Measurements from ENCODE around the gene RBFOX1. TPM values are rescaled to one million over a fixed set of nuclear protein-coding genes. Genes with fewer than 3 reads are reported as not detected.

RBFOX1 gene
- total RNA-seq, 1 experiment from 2014 or later: not detected

DNA sequence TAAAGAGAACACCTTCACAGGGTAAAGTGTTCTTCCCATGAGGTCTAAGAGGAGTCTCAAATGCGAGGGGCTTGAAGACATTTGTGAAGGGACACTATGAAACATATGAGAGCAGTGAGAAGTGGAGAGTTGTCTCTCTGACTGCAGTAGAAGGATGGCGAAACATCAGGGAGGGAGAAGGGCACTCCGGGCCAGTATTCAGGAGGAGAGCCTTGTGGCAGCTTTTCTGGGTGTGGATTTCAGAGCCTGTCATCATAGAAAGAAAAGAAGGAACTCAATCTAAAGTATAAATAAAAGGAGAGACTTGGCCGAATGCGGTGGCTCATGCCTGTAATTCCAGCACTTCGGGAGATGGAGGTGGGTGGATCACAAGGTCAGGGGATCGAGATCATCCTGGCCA, 117.2 kb downstream of the RBFOX1 start:
- Histone ChIP-seq H3K36me3 (ENCODE audit: low read depth, low read length) (no peaks in the 10 kb centered on the region), H2AFZ (ENCODE audit: low read length) (no peak overlapping the region), H3K9ac (ENCODE audit: low read length) (no peak overlapping the region), H3K4me3 (ENCODE audit: low read length) (no peak overlapping the region), H4K20me1 (ENCODE audit: low read length) (no peaks in the 10 kb centered on the region), H3K79me2 (ENCODE audit: low read length) (no peaks in the 10 kb centered on the region), H3K4me2 (ENCODE audit: low read length) (no peak overlapping the region), H3K9me3 (ENCODE audit: low read length) (no peaks in the 10 kb centered on the region), H3K27ac (ENCODE audit: low read length) (no peak overlapping the region), H3F3A (ENCODE audit: low read length, unreplicated experiment) (no peaks in the 10 kb centered on the region), H3K4me1 (ENCODE audit: insufficient read depth, low read length) (no peaks in the 10 kb centered on the region), H3K27me3 (ENCODE audit: low read length) (no peaks in the 10 kb centered on the region), H3K9me2 (replicated peaks; ENCODE audit: low read length) (no peaks in the 10 kb centered on the region)
- BruUV-seq (replicated peaks): no TSS peak
- ATAC-seq (no peak), DNase-seq (no peak)
- POLR2A ChIA-PET (ENCODE audit: unreplicated experiment): no interaction called here
- intact Hi-C loops (cut with micrococcal nuclease): no loop called here
- CTCF ChIA-PET: no interaction called here
- TF ChIP-seq EZH2phosphoT487 (IDR thresholded peaks at IDR 0.05; ENCODE audit: borderline replicate concordance, low read length) (no peak), EZH2 (IDR thresholded peaks at IDR 0.05; ENCODE audit: low read length, unreplicated experiment) (no peak)
- TF ChIP-seq, protein P1, sequence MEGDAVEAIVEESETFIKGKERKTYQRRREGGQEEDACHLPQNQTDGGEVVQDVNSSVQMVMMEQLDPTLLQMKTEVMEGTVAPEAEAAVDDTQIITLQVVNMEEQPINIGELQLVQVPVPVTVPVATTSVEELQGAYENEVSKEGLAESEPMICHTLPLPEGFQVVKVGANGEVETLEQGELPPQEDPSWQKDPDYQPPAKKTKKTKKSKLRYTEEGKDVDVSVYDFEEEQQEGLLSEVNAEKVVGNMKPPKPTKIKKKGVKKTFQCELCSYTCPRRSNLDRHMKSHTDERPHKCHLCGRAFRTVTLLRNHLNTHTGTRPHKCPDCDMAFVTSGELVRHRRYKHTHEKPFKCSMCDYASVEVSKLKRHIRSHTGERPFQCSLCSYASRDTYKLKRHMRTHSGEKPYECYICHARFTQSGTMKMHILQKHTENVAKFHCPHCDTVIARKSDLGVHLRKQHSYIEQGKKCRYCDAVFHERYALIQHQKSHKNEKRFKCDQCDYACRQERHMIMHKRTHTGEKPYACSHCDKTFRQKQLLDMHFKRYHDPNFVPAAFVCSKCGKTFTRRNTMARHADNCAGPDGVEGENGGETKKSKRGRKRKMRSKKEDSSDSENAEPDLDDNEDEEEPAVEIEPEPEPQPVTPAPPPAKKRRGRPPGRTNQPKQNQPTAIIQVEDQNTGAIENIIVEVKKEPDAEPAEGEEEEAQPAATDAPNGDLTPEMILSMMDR (conservative IDR thresholded peaks at IDR 0.05; ENCODE audit: low read depth, low read length): no peak

DNA sequence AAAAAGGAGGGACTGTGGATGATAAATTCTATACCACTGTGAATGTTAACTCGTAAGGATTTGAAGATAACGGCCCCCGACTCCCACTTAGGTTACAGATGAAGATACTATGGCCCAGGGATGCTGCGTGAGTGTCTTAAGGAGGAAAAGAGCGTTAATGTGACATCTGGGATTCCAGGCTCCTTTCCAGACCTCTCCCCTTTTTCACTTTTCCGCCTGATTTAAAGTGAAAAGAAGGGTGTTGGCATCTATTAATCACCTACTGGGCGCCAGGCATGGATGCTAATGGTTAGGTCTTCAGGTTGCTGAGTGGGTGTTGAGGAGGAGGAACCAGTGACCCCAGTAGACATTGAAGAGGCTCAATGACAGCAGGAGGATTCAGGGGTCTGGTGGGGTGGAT, 117.8 kb downstream of the RBFOX1 start:
- no peaks in the 10 kb centered on the region for H3K9me2 ChIP-seq (replicated peaks; ENCODE audit: low read length)
- no peak overlapping the region for H2AFZ ChIP-seq (ENCODE audit: low read length)
- no peak overlapping the region for H3K4me3 ChIP-seq (ENCODE audit: low read length)
- H3K4me2 ChIP-seq (ENCODE audit: low read length): no peak overlapping the region
- H3K79me2 ChIP-seq (ENCODE audit: low read length): no peaks in the 10 kb centered on the region
- H3K9ac ChIP-seq (ENCODE audit: low read length): no peak overlapping the region
- intact Hi-C loops (cut with micrococcal nuclease): no loop called here
- no peak for ATAC-seq
- no peaks in the 10 kb centered on the region for H3F3A ChIP-seq (ENCODE audit: low read length, unreplicated experiment)
- TF ChIP-seq, protein P1 (conservative IDR thresholded peaks at IDR 0.05; ENCODE audit: low read depth, low read length): no peak
- no peak for TF ChIP-seq EZH2 (IDR thresholded peaks at IDR 0.05; ENCODE audit: low read length, unreplicated experiment)
- no peak for TF ChIP-seq EZH2phosphoT487 (IDR thresholded peaks at IDR 0.05; ENCODE audit: borderline replicate concordance, low read length)
- POLR2A ChIA-PET (ENCODE audit: unreplicated experiment): no interaction called here
- no peaks in the 10 kb centered on the region for H3K9me3 ChIP-seq (ENCODE audit: low read length)
- no peaks in the 10 kb centered on the region for H3K4me1 ChIP-seq (ENCODE audit: insufficient read depth, low read length)
- no peak for DNase-seq
- no peaks in the 10 kb centered on the region for H4K20me1 ChIP-seq (ENCODE audit: low read length)
- H3K27me3 ChIP-seq (ENCODE audit: low read length): no peaks in the 10 kb centered on the region
- BruUV-seq (replicated peaks): no TSS peak
- CTCF ChIA-PET: no interaction called here
- H3K36me3 ChIP-seq (ENCODE audit: low read depth, low read length): no peaks in the 10 kb centered on the region
- H3K27ac ChIP-seq (ENCODE audit: low read length): no peak overlapping the region

DNA sequence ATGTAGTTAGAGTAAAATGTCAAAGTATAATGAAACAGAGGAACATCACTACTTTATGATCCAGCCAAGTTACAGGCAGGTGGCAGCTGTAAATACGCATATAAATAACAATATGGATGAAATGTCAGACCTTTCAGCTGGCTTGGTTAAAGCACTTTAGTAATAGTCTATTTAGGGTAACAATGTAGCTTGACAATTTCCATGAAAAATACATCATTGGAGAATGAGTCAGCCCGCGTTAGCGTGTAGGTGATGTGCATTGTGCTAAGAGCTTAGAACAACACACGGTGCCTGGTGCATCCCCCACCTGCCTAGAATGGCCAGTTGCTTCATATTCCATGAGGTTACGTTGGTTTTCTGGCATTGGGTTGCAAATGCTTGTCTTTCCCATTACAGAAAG, 119.4 kb downstream of the RBFOX1 start:
- Histone ChIP-seq H3K9me3 (ENCODE audit: low read length) (no peaks in the 10 kb centered on the region), H4K20me1 (ENCODE audit: low read length) (no peaks in the 10 kb centered on the region), H3K4me3 (ENCODE audit: low read length) (no peak overlapping the region), H3K27me3 (ENCODE audit: low read length) (no peaks in the 10 kb centered on the region), H3K27ac (ENCODE audit: low read length) (no peak overlapping the region), H3K4me1 (ENCODE audit: insufficient read depth, low read length) (no peaks in the 10 kb centered on the region), H3K9me2 (replicated peaks; ENCODE audit: low read length) (no peaks in the 10 kb centered on the region), H3K79me2 (ENCODE audit: low read length) (no peaks in the 10 kb centered on the region), H3K36me3 (ENCODE audit: low read depth, low read length) (no peaks in the 10 kb centered on the region), H3K4me2 (ENCODE audit: low read length) (no peak overlapping the region), H2AFZ (ENCODE audit: low read length) (no peak overlapping the region), H3K9ac (ENCODE audit: low read length) (no peak overlapping the region), H3F3A (ENCODE audit: low read length, unreplicated experiment) (no peaks in the 10 kb centered on the region)
- no peak for TF ChIP-seq EZH2phosphoT487 (IDR thresholded peaks at IDR 0.05; ENCODE audit: borderline replicate concordance, low read length)
- TF ChIP-seq, protein P1 (conservative IDR thresholded peaks at IDR 0.05; ENCODE audit: low read depth, low read length): no peak
- TF ChIP-seq EZH2 (IDR thresholded peaks at IDR 0.05; ENCODE audit: low read length, unreplicated experiment): no peak
- DNase-seq (no peak), ATAC-seq (no peak)
- ChIA-PET POLR2A (ENCODE audit: unreplicated experiment) (no interaction called here), CTCF (no interaction called here)
- intact Hi-C loops (cut with micrococcal nuclease): no loop called here
- BruUV-seq (replicated peaks): no TSS peak

Measured in PC-3 (cell line).